Ascending aorta (tissue), 2 donors: Measurements from ENCODE around the gene WDR76. TPM values are rescaled to one million over a fixed set of nuclear protein-coding genes. Genes with fewer than 3 reads are reported as not detected.

ENCODE experiments used
- DNase-seq, 2 donors: peaks; one replicate each; pipeline ENCODE4 v3.0.0-alpha.2; 2019; ENCODE audit warnings: low spot score in 2 of 2
- H3K27ac ChIP-seq, 2 donors: fragments of 200-600 bp; sonication (generic); one replicate each; pipeline ENCODE4 v1.5.1; 2016 to 2017; ENCODE audit warnings: mild to moderate bottlenecking in 1 of 2
- H3K27me3 ChIP-seq: fragments of 200-600 bp; sonication (generic); one replicate; pipeline ENCODE4 v1.5.1; 2017
- H3K36me3 ChIP-seq, 2 donors: fragments of 200-600 bp; sonication (generic); one replicate each; pipeline ENCODE4 v1.5.1; 2016
- H3K4me1 ChIP-seq, 2 donors: fragments of 200-600 bp; sonication (generic); one replicate each; pipeline ENCODE4 v1.5.1; 2016 to 2017; ENCODE audit warnings: mild to moderate bottlenecking in 1 of 2
- H3K4me3 ChIP-seq, 2 donors: fragments of 200-600 bp; sonication (generic); one replicate each; pipeline ENCODE4 v1.5.1; 2016 to 2017; ENCODE audit warnings: mild to moderate bottlenecking in 1 of 2
- H3K9me3 ChIP-seq, 2 donors: fragments of 200-600 bp; sonication (generic); one replicate each; pipeline ENCODE4 v1.5.1; 2016
- intact Hi-C: fragments of 100-400 bp; cut with DNase I; formaldehyde crosslinking; loops from one replicate; pipeline ENCODE4 v1.15.1; 2023
- total RNA-seq: library from RNA; depleted of rRNA; stranded (reverse); fragments of >200 nt; gene quantifications from one replicate; pipeline ENCODE4 v1.1.0, GENCODE V29; 2016
- TF ChIP-seq, protein P1 (sequence below), 3 experiments: fragments of 200-600 bp in 2 of 3; fragments of 450-650 bp in 1 of 3; sonication (generic) in 2 of 3; IDR thresholded peaks; one replicate each; pipeline ENCODE4 v1.5.1; 2016 to 2019; ENCODE audit warnings: antibody characterized with exemption in 3 of 3, mild to moderate bottlenecking in 1 of 3, moderate library complexity in 1 of 3

Gene WDR76
- total RNA-seq, 1 donor from 2014 or later: 5.2 TPM

DNA sequence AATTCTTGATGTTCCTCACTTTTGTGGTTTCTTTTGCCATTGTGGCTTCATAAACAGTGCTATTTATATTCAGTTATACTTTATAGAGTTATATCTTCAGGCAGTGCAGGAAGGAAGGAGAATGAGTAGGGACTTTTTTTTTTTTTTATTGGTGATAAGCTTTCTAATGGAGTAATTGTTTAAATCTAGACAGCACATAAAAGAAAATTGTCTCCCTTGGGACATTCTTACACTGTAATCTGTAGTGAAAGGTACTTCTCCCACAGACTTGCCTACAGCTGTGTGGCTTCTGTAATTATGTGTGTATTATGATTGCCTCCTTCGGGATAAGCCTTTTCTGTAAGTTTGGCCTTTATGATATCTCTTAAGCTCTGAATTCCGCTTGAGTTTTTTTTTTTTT lies 41.6 kb downstream of the WDR76 start:
- Histone ChIP-seq H3K27me3 (no peaks in the 10 kb centered on the region), H3K4me1 (no peaks in the 10 kb centered on the region), H3K4me3 (no peak overlapping the region), H3K36me3 (peaks cover 0 to 8% of the 10 kb centered on the region in 2 donors), H3K9me3 (no peaks in the 10 kb centered on the region), H3K27ac (no peak overlapping the region)
- DNase-seq: no peak
- TF ChIP-seq, protein P1, sequence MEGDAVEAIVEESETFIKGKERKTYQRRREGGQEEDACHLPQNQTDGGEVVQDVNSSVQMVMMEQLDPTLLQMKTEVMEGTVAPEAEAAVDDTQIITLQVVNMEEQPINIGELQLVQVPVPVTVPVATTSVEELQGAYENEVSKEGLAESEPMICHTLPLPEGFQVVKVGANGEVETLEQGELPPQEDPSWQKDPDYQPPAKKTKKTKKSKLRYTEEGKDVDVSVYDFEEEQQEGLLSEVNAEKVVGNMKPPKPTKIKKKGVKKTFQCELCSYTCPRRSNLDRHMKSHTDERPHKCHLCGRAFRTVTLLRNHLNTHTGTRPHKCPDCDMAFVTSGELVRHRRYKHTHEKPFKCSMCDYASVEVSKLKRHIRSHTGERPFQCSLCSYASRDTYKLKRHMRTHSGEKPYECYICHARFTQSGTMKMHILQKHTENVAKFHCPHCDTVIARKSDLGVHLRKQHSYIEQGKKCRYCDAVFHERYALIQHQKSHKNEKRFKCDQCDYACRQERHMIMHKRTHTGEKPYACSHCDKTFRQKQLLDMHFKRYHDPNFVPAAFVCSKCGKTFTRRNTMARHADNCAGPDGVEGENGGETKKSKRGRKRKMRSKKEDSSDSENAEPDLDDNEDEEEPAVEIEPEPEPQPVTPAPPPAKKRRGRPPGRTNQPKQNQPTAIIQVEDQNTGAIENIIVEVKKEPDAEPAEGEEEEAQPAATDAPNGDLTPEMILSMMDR (IDR thresholded peaks at IDR 0.05): no peak
- intact Hi-C loops: no loop called here

DNA sequence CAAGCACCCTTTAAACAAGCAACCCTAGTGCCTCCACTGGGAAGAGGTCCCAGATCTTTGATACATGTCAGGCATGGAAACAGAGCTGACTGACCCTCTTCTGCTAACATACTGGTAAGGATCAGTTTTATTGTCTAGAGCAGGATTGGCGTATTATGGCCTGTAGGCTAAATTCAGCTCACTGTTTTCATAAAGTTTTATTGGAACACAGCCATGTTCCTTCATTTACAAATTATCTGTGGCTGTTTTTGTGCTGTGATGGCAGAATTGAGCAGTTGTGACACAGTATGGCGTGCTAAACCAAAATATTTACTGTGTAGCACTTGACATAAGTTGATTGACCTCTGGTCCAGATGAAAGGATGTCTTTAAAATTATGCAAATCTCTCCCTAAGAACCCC lies 45.0 kb downstream of the WDR76 start:
- no peak for DNase-seq
- Histone ChIP-seq H3K36me3 (no peaks in the 10 kb centered on the region), H3K27ac (no peak overlapping the region), H3K4me1 (no peaks in the 10 kb centered on the region), H3K27me3 (no peaks in the 10 kb centered on the region), H3K9me3 (no peaks in the 10 kb centered on the region), H3K4me3 (no peak overlapping the region)
- intact Hi-C loops: loop anchor here (2.0 to 10.0 kb wide), 2 partner anchors 195 to 353 kb away; no protein-coding TSS in a partner anchor
- TF ChIP-seq, protein P1 (IDR thresholded peaks at IDR 0.05): no peak

DNA sequence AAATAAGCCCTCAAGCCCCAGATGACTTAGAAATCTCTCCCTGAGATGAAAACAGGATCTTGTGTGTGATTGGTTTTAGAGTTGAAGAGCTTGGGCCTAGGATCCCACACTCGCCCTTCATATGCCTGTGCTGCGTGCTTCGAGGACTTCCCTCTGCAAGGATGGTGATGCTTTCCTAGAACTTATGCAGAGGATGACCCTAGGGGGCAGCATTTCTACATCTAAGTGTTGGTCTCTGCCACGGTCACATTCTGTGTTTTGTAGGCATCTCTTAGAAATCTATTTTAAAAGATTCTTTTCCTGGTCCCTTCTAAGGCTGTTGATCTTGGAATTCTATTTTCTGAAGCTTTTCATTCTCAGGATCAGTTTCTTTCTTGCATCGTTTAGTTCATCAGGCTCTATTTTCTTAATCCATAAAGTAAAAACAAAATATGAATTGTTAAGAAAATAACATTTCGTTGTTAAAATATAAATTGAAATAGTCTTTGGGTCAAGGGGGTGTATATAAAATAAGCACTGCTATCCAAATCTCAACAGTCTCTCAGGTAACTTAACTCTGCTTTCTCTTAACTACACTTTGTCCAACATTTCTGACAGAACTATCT lies 45.7 kb downstream of the WDR76 start:
- Histone ChIP-seq H3K27me3 (no peaks in the 10 kb centered on the region), H3K4me3 (no peak overlapping the region), H3K27ac (no peak overlapping the region), H3K36me3 (no peaks in the 10 kb centered on the region), H3K9me3 (no peaks in the 10 kb centered on the region), H3K4me1 (no peaks in the 10 kb centered on the region)
- TF ChIP-seq, protein P1 (IDR thresholded peaks at IDR 0.05): peak in 2 of 3 experiments; percentile 32 to 64
- no peak for DNase-seq
- intact Hi-C loops: loop anchor here (2.0 to 10.0 kb wide), 2 partner anchors 194 to 352 kb away; no protein-coding TSS in a partner anchor

DNA sequence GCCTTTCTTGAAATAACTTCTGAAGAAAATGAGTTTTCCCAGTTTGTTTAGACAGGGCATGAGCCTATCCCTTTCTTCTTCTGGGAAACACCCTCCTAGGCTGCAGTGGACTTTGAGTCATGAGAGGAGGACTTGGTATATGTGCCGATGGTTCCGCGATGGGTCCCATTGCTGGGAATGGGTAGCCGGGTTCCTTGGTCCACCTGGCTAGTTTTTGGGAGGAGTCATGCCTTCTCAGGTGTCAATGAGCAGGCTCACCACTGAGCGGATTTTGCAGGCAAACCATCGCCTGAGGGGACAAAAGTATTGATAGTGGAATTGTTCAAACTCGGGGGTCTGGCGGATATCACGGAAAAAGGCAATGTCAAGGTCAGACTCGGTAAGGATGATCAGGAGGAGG lies 46.8 kb downstream of the WDR76 start:
- Histone ChIP-seq H3K27ac (no peak overlapping the region), H3K36me3 (no peaks in the 10 kb centered on the region), H3K4me3 (no peak overlapping the region), H3K9me3 (no peaks in the 10 kb centered on the region), H3K4me1 (no peaks in the 10 kb centered on the region), H3K27me3 (no peaks in the 10 kb centered on the region)
- intact Hi-C loops: loop anchor here (2.0 to 10.0 kb wide), 2 partner anchors 193 to 351 kb away; no protein-coding TSS in a partner anchor
- TF ChIP-seq, protein P1 (IDR thresholded peaks at IDR 0.05): no peak
- DNase-seq: no peak

DNA sequence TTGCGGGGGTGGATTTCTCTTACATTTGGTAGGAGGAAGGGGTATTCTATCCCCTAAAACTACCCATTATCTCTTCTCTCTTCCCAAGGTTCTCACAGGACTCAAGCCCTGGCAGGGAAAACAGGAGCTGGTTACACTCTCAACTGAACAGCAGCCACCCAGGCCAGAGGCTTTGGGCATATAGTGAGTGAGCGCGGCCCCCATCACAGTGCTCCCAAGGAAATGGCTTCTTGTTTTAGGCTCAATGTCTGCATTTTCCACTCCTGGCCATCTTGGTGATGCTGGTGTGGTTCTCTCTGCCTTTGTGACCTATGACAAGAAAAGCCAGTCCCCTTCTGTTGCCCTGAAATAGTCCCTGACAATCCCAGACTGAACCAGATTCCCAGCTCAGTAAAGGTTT lies 50.1 kb downstream of the WDR76 start:
- Histone ChIP-seq H3K36me3 (no peaks in the 10 kb centered on the region), H3K27ac (no peak overlapping the region), H3K27me3 (no peaks in the 10 kb centered on the region), H3K4me3 (no peak overlapping the region), H3K4me1 (no peaks in the 10 kb centered on the region), H3K9me3 (no peaks in the 10 kb centered on the region)
- no peak for DNase-seq
- TF ChIP-seq, protein P1 (IDR thresholded peaks at IDR 0.05): no peak
- intact Hi-C loops: loop anchor here (10.0 kb wide), 1 partner anchor 348 kb away; no protein-coding TSS in a partner anchor
